ENCODE results near the gene SKAP1.

GRCh38 chr17:48229936-48230335 lies 200.1 kb downstream of the SKAP1 start:
- TF ChIP-seq, protein P1, sequence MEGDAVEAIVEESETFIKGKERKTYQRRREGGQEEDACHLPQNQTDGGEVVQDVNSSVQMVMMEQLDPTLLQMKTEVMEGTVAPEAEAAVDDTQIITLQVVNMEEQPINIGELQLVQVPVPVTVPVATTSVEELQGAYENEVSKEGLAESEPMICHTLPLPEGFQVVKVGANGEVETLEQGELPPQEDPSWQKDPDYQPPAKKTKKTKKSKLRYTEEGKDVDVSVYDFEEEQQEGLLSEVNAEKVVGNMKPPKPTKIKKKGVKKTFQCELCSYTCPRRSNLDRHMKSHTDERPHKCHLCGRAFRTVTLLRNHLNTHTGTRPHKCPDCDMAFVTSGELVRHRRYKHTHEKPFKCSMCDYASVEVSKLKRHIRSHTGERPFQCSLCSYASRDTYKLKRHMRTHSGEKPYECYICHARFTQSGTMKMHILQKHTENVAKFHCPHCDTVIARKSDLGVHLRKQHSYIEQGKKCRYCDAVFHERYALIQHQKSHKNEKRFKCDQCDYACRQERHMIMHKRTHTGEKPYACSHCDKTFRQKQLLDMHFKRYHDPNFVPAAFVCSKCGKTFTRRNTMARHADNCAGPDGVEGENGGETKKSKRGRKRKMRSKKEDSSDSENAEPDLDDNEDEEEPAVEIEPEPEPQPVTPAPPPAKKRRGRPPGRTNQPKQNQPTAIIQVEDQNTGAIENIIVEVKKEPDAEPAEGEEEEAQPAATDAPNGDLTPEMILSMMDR (IDR thresholded peaks at IDR 0.05 in 4 of 5, conservative IDR thresholded peaks at IDR 0.05 in 1 of 5), result no peak
- no peak for TF ChIP-seq POLR2A (IDR thresholded peaks at IDR 0.05)

Measured in gastrocnemius medialis (tissue), 4 donors.